ENCODE measurements around the gene MAP2K5. TPM values are rescaled to one million over a fixed set of nuclear protein-coding genes. Genes with fewer than 3 reads are reported as not detected.

The MAP2K5 gene
- total RNA-seq, 1 donor from 2014 or later: 11.6 TPM

- no peaks in the 10 kb centered on the region for H4K20me1 ChIP-seq (ENCODE audit: insufficient read depth, low read length)
- no peak for FAIRE-seq
- no peak overlapping the region for H3K4me3 Mint-ChIP-seq (ENCODE audit: unreplicated experiment)
Measured at GRCh38 chr15:67717776-67718175, 175.3 kb downstream of the MAP2K5 start.

GRCh38 chr15:67719330-67719959 lies 176.9 kb downstream of the MAP2K5 start:
- H3K9me3 Mint-ChIP-seq (ENCODE audit: unreplicated experiment): no peaks in the 10 kb centered on the region
- no peak overlapping the region for H3K4me3 ChIP-seq (ENCODE audit: insufficient read depth, low read depth, low read length)

More at GRCh38 chr15:67717776-67718175, 175.3 kb downstream of the MAP2K5 start:
- Mint-ChIP-seq H3K9me3 (ENCODE audit: unreplicated experiment) (no peaks in the 10 kb centered on the region), H3K4me1 (ENCODE audit: low read depth, unreplicated experiment) (no peaks in the 10 kb centered on the region), H3K36me3 (ENCODE audit: low read depth, unreplicated experiment) (peaks cover 3% of the 10 kb centered on the region), H3K27ac (ENCODE audit: unreplicated experiment) (no peak overlapping the region), H3K27me3 (ENCODE audit: low read depth, unreplicated experiment) (no peaks in the 10 kb centered on the region)
- Histone ChIP-seq H2AFZ (ENCODE audit: low read depth, low read length) (no peak overlapping the region), H3K4me2 (ENCODE audit: low read length) (no peak overlapping the region), H3K36me3 (ENCODE audit: insufficient read depth, low read length) (no peaks in the 10 kb centered on the region), H3K9ac (ENCODE audit: low read length) (no peak overlapping the region), H3K27ac (ENCODE audit: low read depth, low read length) (no peak overlapping the region), H3K27me3 (ENCODE audit: insufficient read depth, low read length) (no peaks in the 10 kb centered on the region), H3K79me2 (ENCODE audit: insufficient read depth, low read length) (no peaks in the 10 kb centered on the region), H3K4me3 (ENCODE audit: insufficient read depth, low read depth, low read length) (no peak overlapping the region), H3K4me1 (ENCODE audit: insufficient read depth, low read length) (no peaks in the 10 kb centered on the region), H3K9me3 (ENCODE audit: insufficient read depth, low read depth, low read length) (no peaks in the 10 kb centered on the region)
- TF ChIP-seq CTCF (IDR thresholded peaks at IDR 0.05; ENCODE audit: insufficient read depth, low read depth, low read length) (no peak), EZH2 (IDR thresholded peaks at IDR 0.05; ENCODE audit: insufficient read depth, low read length) (no peak)
- DNase-seq (ENCODE audit: low read depth): no peak

More at GRCh38 chr15:67719330-67719959, 176.9 kb downstream of the MAP2K5 start:
- DNase-seq (ENCODE audit: low read depth) (no peak), FAIRE-seq (no peak)
- H3K4me1 Mint-ChIP-seq (ENCODE audit: low read depth, unreplicated experiment): no peaks in the 10 kb centered on the region
- no peak overlapping the region for H3K9ac ChIP-seq (ENCODE audit: low read length)
- H3K36me3 Mint-ChIP-seq (ENCODE audit: low read depth, unreplicated experiment): peaks cover 3% of the 10 kb centered on the region
- no peaks in the 10 kb centered on the region for H3K36me3 ChIP-seq (ENCODE audit: insufficient read depth, low read length)
- H3K4me1 ChIP-seq (ENCODE audit: insufficient read depth, low read length): no peaks in the 10 kb centered on the region
- H3K27me3 ChIP-seq (ENCODE audit: insufficient read depth, low read length): no peaks in the 10 kb centered on the region
- H2AFZ ChIP-seq (ENCODE audit: low read depth, low read length): no peak overlapping the region
- no peaks in the 10 kb centered on the region for H4K20me1 ChIP-seq (ENCODE audit: insufficient read depth, low read length)
- H3K4me2 ChIP-seq (ENCODE audit: low read length): no peak overlapping the region
- H3K27ac ChIP-seq (ENCODE audit: low read depth, low read length): no peak overlapping the region
- no peaks in the 10 kb centered on the region for H3K79me2 ChIP-seq (ENCODE audit: insufficient read depth, low read length)
- no peaks in the 10 kb centered on the region for H3K27me3 Mint-ChIP-seq (ENCODE audit: low read depth, unreplicated experiment)
- H3K4me3 Mint-ChIP-seq (ENCODE audit: unreplicated experiment): no peak overlapping the region
- no peak overlapping the region for H3K27ac Mint-ChIP-seq (ENCODE audit: unreplicated experiment)
- no peaks in the 10 kb centered on the region for H3K9me3 ChIP-seq (ENCODE audit: insufficient read depth, low read depth, low read length)
- TF ChIP-seq EZH2 (IDR thresholded peaks at IDR 0.05; ENCODE audit: insufficient read depth, low read length) (no peak), CTCF (IDR thresholded peaks at IDR 0.05; ENCODE audit: insufficient read depth, low read depth, low read length) (no peak)

Data from astrocyte (in vitro differentiated cells and primary cell).